WTC11 (cell line): ENCODE data around the gene CNKSR3.

Source experiments
- AFF4 ChIP-seq: sonication (generic); formaldehyde crosslinking; IDR thresholded peaks from 2 replicates; pipeline ENCODE4 v1.8.1; 2023; ENCODE audit warnings: mild to moderate bottlenecking, missing genetic modification reagents, borderline replicate concordance
- ATF1 ChIP-seq: sonication (generic); formaldehyde crosslinking; IDR thresholded peaks from 2 replicates; pipeline ENCODE4 v1.8.1; 2023; ENCODE audit warnings: mild to moderate bottlenecking, moderate library complexity, missing genetic modification reagents
- CTCF ChIP-seq: fragments of 200-600 bp; IDR thresholded peaks from 2 replicates; pipeline ENCODE4 v1.8.0; 2022; ENCODE audit warnings: antibody characterized with exemption
- ERG ChIP-seq: fragments of 250-450 bp; sonication (Bioruptor Pico); IDR thresholded peaks from 2 replicates; pipeline ENCODE4 v1.8.0; 2021; ENCODE audit warnings: mild to moderate bottlenecking
- ESRRA ChIP-seq: sonication (generic); formaldehyde crosslinking; IDR thresholded peaks from 2 replicates; pipeline ENCODE4 v1.8.1; 2022; ENCODE audit warnings: mild to moderate bottlenecking, missing genetic modification reagents, borderline replicate concordance
- FOXP1 ChIP-seq: sonication (generic); formaldehyde crosslinking; IDR thresholded peaks from 2 replicates; pipeline ENCODE4 v1.8.0; 2022; ENCODE audit warnings: missing genetic modification reagents, mild to moderate bottlenecking, moderate library complexity, borderline replicate concordance
- HMGXB4 ChIP-seq: sonication (generic); formaldehyde crosslinking; IDR thresholded peaks from 2 replicates; pipeline ENCODE4 v1.8.1; 2023; ENCODE audit warnings: mild to moderate bottlenecking, moderate library complexity, missing genetic modification reagents
- MAX ChIP-seq: sonication (generic); formaldehyde crosslinking; IDR thresholded peaks from 2 replicates; pipeline ENCODE4 v1.8.0; 2022; ENCODE audit warnings: mild to moderate bottlenecking, missing genetic modification reagents
- TEAD1 ChIP-seq: sonication (generic); formaldehyde crosslinking; IDR thresholded peaks from 2 replicates; pipeline ENCODE4 v1.8.0; 2022; ENCODE audit warnings: mild to moderate bottlenecking, missing genetic modification reagents

GRCh38 chr6:154343473-154344308 is 166.8 kb downstream of the CNKSR3 start:
- no peak for TF ChIP-seq HMGXB4 (CRISPR knock-in tag)
- no peak for TF ChIP-seq CTCF
- no peak for TF ChIP-seq FOXP1 (CRISPR knock-in tag)
- TF ChIP-seq ESRRA (CRISPR knock-in tag), result no peak
- no peak for TF ChIP-seq TEAD1 (CRISPR knock-in tag)
- TF ChIP-seq AFF4, result no peak
- no peak for TF ChIP-seq ATF1 (CRISPR knock-in tag)
- peak; percentile 77 for TF ChIP-seq MAX
- TF ChIP-seq ERG, result no peak
